Peyer's patch (tissue), 4 donors: Measurements from ENCODE around the gene ZNF600.
"Not testable (repeated sequence)": the region's sequence is repeated elsewhere in the genome, so short reads cannot be mapped to it uniquely, and the experiment has no call there.

Source experiments
- CTCF ChIP-seq, 6 experiments: fragments of 450-650 bp in 4 of 6; fragments of 200-600 bp in 2 of 6; sonication (generic) in 1 of 6; IDR thresholded peaks; one replicate each; pipeline ENCODE4 v1.5.1; 2017 to 2019; ENCODE audit warnings: antibody characterized with exemption in 6 of 6, mild to moderate bottlenecking in 3 of 6, moderate library complexity in 1 of 6
- POLR2A ChIP-seq, 2 donors: fragments of 450-650 bp; IDR thresholded peaks; one replicate each; pipeline ENCODE4 v1.5.1; 2017; ENCODE audit warnings: antibody characterized with exemption in 2 of 2, mild to moderate bottlenecking in 2 of 2, moderate library complexity in 2 of 2

GRCh38 chr19:52741371-52741770 lies 45.2 kb downstream of the ZNF600 start:
- not testable (repeated sequence) for TF ChIP-seq CTCF, POLR2A (IDR thresholded peaks at IDR 0.05)
